ENCODE measurements around the gene TMCO4. TPM values are rescaled to one million over a fixed set of nuclear protein-coding genes. Genes with fewer than 3 reads are reported as not detected.

Gene TMCO4
- total and polyA plus RNA-seq, 2 of the 4 experiments (the other 2 are of a cell fraction), result 7.3 to 8.6 TPM

GRCh38 chr1:19725606-19726005 lies 74.1 kb downstream of the TMCO4 start:
- no peaks in the 10 kb centered on the region for H4K20me1 ChIP-seq (ENCODE audit: insufficient read depth, low read length)
- H2BK20ac ChIP-seq (ENCODE audit: low read depth, low read length), result no peak overlapping the region
- no peak for TF ChIP-seq POLR2A (IDR thresholded peaks at IDR 0.05; ENCODE audit: low read depth, low read length)
- TF ChIP-seq MAZ (IDR thresholded peaks at IDR 0.05; ENCODE audit: borderline replicate concordance, low read depth, low read length), result no peak
- TF ChIP-seq NFE2L2 (IDR thresholded peaks at IDR 0.05; ENCODE audit: low read depth, low read length), result no peak
- no peak for TF ChIP-seq MAFK (IDR thresholded peaks at IDR 0.05; ENCODE audit: low read depth, low read length)
- TF ChIP-seq SMC3 (IDR thresholded peaks at IDR 0.05; ENCODE audit: low read depth, low read length), result no peak
- H3K4ac ChIP-seq (ENCODE audit: low read depth, low read length), result no peak overlapping the region
- H3K27me3 ChIP-seq (ENCODE audit: control insufficient read depth, insufficient read depth, low read length), result no peaks in the 10 kb centered on the region
- no peak overlapping the region for H3K4me2 ChIP-seq (ENCODE audit: low read depth, low read length)
- peaks cover 6% of the 10 kb centered on the region for H3K9me3 ChIP-seq (ENCODE audit: control insufficient read depth, insufficient read depth, low read length)
- H4K91ac ChIP-seq (ENCODE audit: insufficient read depth, low read depth, low read length), result no peak overlapping the region
- no TSS peak for BruUV-seq (replicated peaks)
- no peak overlapping the region for H2BK5ac ChIP-seq (ENCODE audit: low read depth, low read length, poor library complexity, severe bottlenecking)
- 98% methylated on average over 8 of the region's 9 CpGs; no CpG with 5 or more reads in 1 of the 2 experiments for WGBS, 2 experiments (ENCODE audit: extremely low coverage in 2 of 2, insufficient read length in 1 of 2)
- H3K14ac ChIP-seq (replicated peaks; ENCODE audit: low read depth, low read length), result no peak overlapping the region
- H2AK5ac ChIP-seq (ENCODE audit: low read depth, low read length), result no peak overlapping the region
- H3K9ac ChIP-seq (ENCODE audit: low read depth, low read length), result no peak overlapping the region
- H3K9me1 ChIP-seq (ENCODE audit: insufficient read depth, low read length), result no peaks in the 10 kb centered on the region
- H3K27ac ChIP-seq (ENCODE audit: insufficient read depth, low read length), result no peak overlapping the region
- H2AK9ac ChIP-seq (replicated peaks; ENCODE audit: low read depth, low read length, poor library complexity), result no peak overlapping the region
- H3K23ac ChIP-seq (ENCODE audit: low read depth, low read length), result no peak overlapping the region
- dilution Hi-C loops (cut with HindIII; ENCODE audit: low sequenced_read_pairs, unreplicated experiment) (no loop called here), intact Hi-C loops (cut with micrococcal nuclease) (no loop called here), in situ Hi-C loops (cut with MboI; ENCODE audit: low sequenced_read_pairs) (no loop called here)
- H4K5ac ChIP-seq (ENCODE audit: low read depth, low read length), result no peak overlapping the region
- no peak overlapping the region for H4K8ac ChIP-seq (ENCODE audit: low read depth in 2 of 2, low read length in 2 of 2)
- H3K79me1 ChIP-seq (ENCODE audit: low read depth in 1 of 2, low read length in 2 of 2), result no peaks in the 10 kb centered on the region
- no peak overlapping the region for H3K56ac ChIP-seq (ENCODE audit: extremely low read depth, insufficient read depth, low read length)
- no peaks in the 10 kb centered on the region for H3K4me1 ChIP-seq (ENCODE audit: control insufficient read depth, insufficient read depth, low read length)
- H3K36me3 ChIP-seq (ENCODE audit: control insufficient read depth, insufficient read depth, low read length), result peaks cover 21% of the 10 kb centered on the region
- no peak overlapping the region for H3K18ac ChIP-seq (ENCODE audit: low read depth, low read length)
- ATAC-seq (ENCODE audit: low read depth) (no peak), DNase-seq (no peak)
- no peak overlapping the region for H2BK120ac ChIP-seq (ENCODE audit: low read depth, low read length)
- no peak overlapping the region for H2BK15ac ChIP-seq (ENCODE audit: low read depth, low read length)
- ChIA-PET CTCF (interaction anchor here (1.7 kb wide), 1 partner anchor 15 kb away, joined by 3 read pairs; no protein-coding TSS in a partner anchor), POLR2A (ENCODE audit: unreplicated experiment) (no interaction called here)
- no peak overlapping the region for H2AFZ ChIP-seq (replicated peaks; ENCODE audit: low read length, poor library complexity)
- H3K4me3 ChIP-seq (ENCODE audit: insufficient read depth, low read depth, low read length), result no peak overlapping the region
